ENCODE results near the gene PMPCA. TPM values are rescaled to one million over a fixed set of nuclear protein-coding genes. Genes with fewer than 3 reads are reported as not detected.

Gene PMPCA
- total RNA-seq, 1 donor from 2014 or later, result 94.4 TPM

GRCh38 chr9:136464241-136464640, 53.8 kb downstream of the PMPCA start:
- FAIRE-seq (no peak), DNase-seq (ENCODE audit: low read depth) (no peak)
- Mint-ChIP-seq H3K27ac (ENCODE audit: unreplicated experiment) (no peak overlapping the region), H3K36me3 (ENCODE audit: low read depth, unreplicated experiment) (peaks cover 9% of the 10 kb centered on the region), H3K4me3 (ENCODE audit: unreplicated experiment) (no peak overlapping the region), H3K4me1 (ENCODE audit: low read depth, unreplicated experiment) (no peaks in the 10 kb centered on the region), H3K27me3 (ENCODE audit: low read depth, unreplicated experiment) (no peaks in the 10 kb centered on the region), H3K9me3 (ENCODE audit: unreplicated experiment) (no peaks in the 10 kb centered on the region)
- H2AFZ ChIP-seq (ENCODE audit: low read depth, low read length), result no peak overlapping the region
- H3K79me2 ChIP-seq (ENCODE audit: insufficient read depth, low read length), result peaks cover 53% of the 10 kb centered on the region
- no peak overlapping the region for H3K4me2 ChIP-seq (ENCODE audit: low read length)
- H3K4me3 ChIP-seq (ENCODE audit: insufficient read depth, low read depth, low read length), result no peak overlapping the region
- H3K9ac ChIP-seq (ENCODE audit: low read length), result no peak overlapping the region
- peaks cover 60% of the 10 kb centered on the region for H3K36me3 ChIP-seq (ENCODE audit: insufficient read depth, low read length)
- no peaks in the 10 kb centered on the region for H3K4me1 ChIP-seq (ENCODE audit: insufficient read depth, low read length)
- H3K9me3 ChIP-seq (ENCODE audit: insufficient read depth, low read depth, low read length), result no peaks in the 10 kb centered on the region
- TF ChIP-seq, protein P1, sequence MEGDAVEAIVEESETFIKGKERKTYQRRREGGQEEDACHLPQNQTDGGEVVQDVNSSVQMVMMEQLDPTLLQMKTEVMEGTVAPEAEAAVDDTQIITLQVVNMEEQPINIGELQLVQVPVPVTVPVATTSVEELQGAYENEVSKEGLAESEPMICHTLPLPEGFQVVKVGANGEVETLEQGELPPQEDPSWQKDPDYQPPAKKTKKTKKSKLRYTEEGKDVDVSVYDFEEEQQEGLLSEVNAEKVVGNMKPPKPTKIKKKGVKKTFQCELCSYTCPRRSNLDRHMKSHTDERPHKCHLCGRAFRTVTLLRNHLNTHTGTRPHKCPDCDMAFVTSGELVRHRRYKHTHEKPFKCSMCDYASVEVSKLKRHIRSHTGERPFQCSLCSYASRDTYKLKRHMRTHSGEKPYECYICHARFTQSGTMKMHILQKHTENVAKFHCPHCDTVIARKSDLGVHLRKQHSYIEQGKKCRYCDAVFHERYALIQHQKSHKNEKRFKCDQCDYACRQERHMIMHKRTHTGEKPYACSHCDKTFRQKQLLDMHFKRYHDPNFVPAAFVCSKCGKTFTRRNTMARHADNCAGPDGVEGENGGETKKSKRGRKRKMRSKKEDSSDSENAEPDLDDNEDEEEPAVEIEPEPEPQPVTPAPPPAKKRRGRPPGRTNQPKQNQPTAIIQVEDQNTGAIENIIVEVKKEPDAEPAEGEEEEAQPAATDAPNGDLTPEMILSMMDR (IDR thresholded peaks at IDR 0.05; ENCODE audit: insufficient read depth, low read depth, low read length), result no peak
- no peak for TF ChIP-seq EZH2 (IDR thresholded peaks at IDR 0.05; ENCODE audit: insufficient read depth, low read length)
- H3K27ac ChIP-seq (ENCODE audit: low read depth, low read length), result no peak overlapping the region
- H4K20me1 ChIP-seq (ENCODE audit: insufficient read depth, low read length), result peaks cover 81% of the 10 kb centered on the region
- no peaks in the 10 kb centered on the region for H3K27me3 ChIP-seq (ENCODE audit: insufficient read depth, low read length)

- no peak overlapping the region for H2AFZ ChIP-seq (ENCODE audit: low read depth, low read length)
- no peaks in the 10 kb centered on the region for H3K27me3 ChIP-seq (ENCODE audit: insufficient read depth, low read length)
- H3K36me3 ChIP-seq (ENCODE audit: insufficient read depth, low read length), result peaks cover 57% of the 10 kb centered on the region
- H4K20me1 ChIP-seq (ENCODE audit: insufficient read depth, low read length), result peaks cover 86% of the 10 kb centered on the region
- H3K27ac Mint-ChIP-seq (ENCODE audit: unreplicated experiment), result no peak overlapping the region
- H3K27me3 Mint-ChIP-seq (ENCODE audit: low read depth, unreplicated experiment), result no peaks in the 10 kb centered on the region
- no peak overlapping the region for H3K4me3 Mint-ChIP-seq (ENCODE audit: unreplicated experiment)
- DNase-seq (ENCODE audit: low read depth) (no peak), FAIRE-seq (no peak)
- peaks cover 7% of the 10 kb centered on the region for H3K36me3 Mint-ChIP-seq (ENCODE audit: low read depth, unreplicated experiment)
- H3K4me2 ChIP-seq (ENCODE audit: low read length), result no peak overlapping the region
- no peaks in the 10 kb centered on the region for H3K9me3 Mint-ChIP-seq (ENCODE audit: unreplicated experiment)
- no peak overlapping the region for H3K4me3 ChIP-seq (ENCODE audit: insufficient read depth, low read depth, low read length)
- no peaks in the 10 kb centered on the region for H3K9me3 ChIP-seq (ENCODE audit: insufficient read depth, low read depth, low read length)
- no peak overlapping the region for H3K9ac ChIP-seq (ENCODE audit: low read length)
- H3K79me2 ChIP-seq (ENCODE audit: insufficient read depth, low read length), result peaks cover 67% of the 10 kb centered on the region
- no peaks in the 10 kb centered on the region for H3K4me1 ChIP-seq (ENCODE audit: insufficient read depth, low read length)
- no peak overlapping the region for H3K27ac ChIP-seq (ENCODE audit: low read depth, low read length)
- no peaks in the 10 kb centered on the region for H3K4me1 Mint-ChIP-seq (ENCODE audit: low read depth, unreplicated experiment)
- TF ChIP-seq, protein P1 (IDR thresholded peaks at IDR 0.05; ENCODE audit: insufficient read depth, low read depth, low read length), result no peak
- TF ChIP-seq EZH2 (IDR thresholded peaks at IDR 0.05; ENCODE audit: insufficient read depth, low read length), result no peak
Observed at GRCh38 chr9:136465500-136466154, 55.2 kb downstream of the PMPCA start.

DNA sequence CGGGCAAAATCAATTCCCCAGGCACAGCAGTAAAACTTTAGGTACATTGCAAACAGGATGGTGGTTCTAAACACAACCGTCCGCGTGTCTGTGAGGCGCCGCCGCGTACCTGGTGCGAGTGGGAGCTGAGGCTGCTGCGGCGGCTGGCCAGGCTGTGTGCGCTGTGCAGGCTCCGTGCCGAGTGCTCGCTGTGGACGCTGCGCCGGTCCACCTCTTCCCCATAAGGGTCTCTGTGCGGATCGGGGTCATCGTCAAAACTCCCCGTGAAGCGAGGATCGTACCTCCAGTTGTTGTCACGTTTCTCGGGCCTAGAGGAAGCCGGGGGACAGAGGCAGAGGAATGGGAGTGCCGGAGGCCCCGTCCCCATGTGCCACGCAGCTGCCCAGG, 55.7 kb downstream of the PMPCA start:
- Histone ChIP-seq H3K79me2 (ENCODE audit: insufficient read depth, low read length) (peaks cover 68% of the 10 kb centered on the region), H3K4me2 (ENCODE audit: low read length) (no peak overlapping the region), H2AFZ (ENCODE audit: low read depth, low read length) (no peak overlapping the region), H3K36me3 (ENCODE audit: insufficient read depth, low read length) (peaks cover 55% of the 10 kb centered on the region), H3K9ac (ENCODE audit: low read length) (no peak overlapping the region), H3K4me3 (ENCODE audit: insufficient read depth, low read depth, low read length) (no peak overlapping the region), H3K4me1 (ENCODE audit: insufficient read depth, low read length) (no peaks in the 10 kb centered on the region), H3K27me3 (ENCODE audit: insufficient read depth, low read length) (no peaks in the 10 kb centered on the region), H3K27ac (ENCODE audit: low read depth, low read length) (no peak overlapping the region), H3K9me3 (ENCODE audit: insufficient read depth, low read depth, low read length) (no peaks in the 10 kb centered on the region), H4K20me1 (ENCODE audit: insufficient read depth, low read length) (peaks cover 87% of the 10 kb centered on the region)
- Mint-ChIP-seq H3K36me3 (ENCODE audit: low read depth, unreplicated experiment) (peaks cover 9% of the 10 kb centered on the region), H3K27me3 (ENCODE audit: low read depth, unreplicated experiment) (no peaks in the 10 kb centered on the region), H3K9me3 (ENCODE audit: unreplicated experiment) (no peaks in the 10 kb centered on the region), H3K27ac (ENCODE audit: unreplicated experiment) (no peak overlapping the region), H3K4me3 (ENCODE audit: unreplicated experiment) (no peak overlapping the region), H3K4me1 (ENCODE audit: low read depth, unreplicated experiment) (no peaks in the 10 kb centered on the region)
- TF ChIP-seq, protein P1 (IDR thresholded peaks at IDR 0.05; ENCODE audit: insufficient read depth, low read depth, low read length), result no peak
- no peak for TF ChIP-seq EZH2 (IDR thresholded peaks at IDR 0.05; ENCODE audit: insufficient read depth, low read length)
- DNase-seq (ENCODE audit: low read depth) (no peak), FAIRE-seq (no peak)

Measured in astrocyte (in vitro differentiated cells and primary cell).